ENCODE data around the gene SCRN1. TPM values are rescaled to one million over a fixed set of nuclear protein-coding genes. Genes with fewer than 3 reads are reported as not detected.

SCRN1 gene
- total and polyA plus RNA-seq, 9 donors: 23.4 to 84.0 (median 63.3) TPM

- Histone ChIP-seq H3K4me1 (ENCODE audit: insufficient read depth) (peaks cover 4% of the 10 kb centered on the region), H3K4me3 (no peak overlapping the region), H3K27ac (no peak overlapping the region), H3K27me3 (no peaks in the 10 kb centered on the region), H3K9me3 (no peaks in the 10 kb centered on the region), H3K36me3 (no peaks in the 10 kb centered on the region)
- intact Hi-C loops (cut with DNase I): no loop called here
- WGBS, 3 donors: 21 to 42% (median 35%) methylated on average over 3 of the region's 3 CpGs
- TF ChIP-seq CTCF (IDR thresholded peaks at IDR 0.05) (no peak), EP300 (IDR thresholded peaks at IDR 0.05) (no peak), POLR2A (IDR thresholded peaks at IDR 0.05) (no peak)
- no peak for DNase-seq
These were observed 112.4 kb downstream of the SCRN1 start for GRCh38 chr7:29877196-29877595.

- 95 to 99% (median 97%) methylated on average over 13 of the region's 13 CpGs for WGBS, 3 donors
- Histone ChIP-seq H3K36me3 (no peaks in the 10 kb centered on the region), H3K27me3 (no peaks in the 10 kb centered on the region), H3K9me3 (no peaks in the 10 kb centered on the region), H3K27ac (no peak overlapping the region), H3K4me3 (no peak overlapping the region), H3K4me1 (ENCODE audit: insufficient read depth) (no peaks in the 10 kb centered on the region)
- TF ChIP-seq CTCF (IDR thresholded peaks at IDR 0.05) (no peak), POLR2A (IDR thresholded peaks at IDR 0.05) (no peak), EP300 (IDR thresholded peaks at IDR 0.05) (no peak)
- intact Hi-C loops (cut with DNase I): no loop called here
- DNase-seq: no peak
These were observed 113.9 kb downstream of the SCRN1 start for GRCh38 chr7:29875741-29876140.

- Histone ChIP-seq H3K9me3 (no peaks in the 10 kb centered on the region), H3K27ac (no peak overlapping the region)
These were observed 115.8 kb downstream of the SCRN1 start for GRCh38 chr7:29873644-29874294.

GRCh38 chr7:29871787-29872398, 117.7 kb downstream of the SCRN1 start:
- no peaks in the 10 kb centered on the region for H3K9me3 ChIP-seq
- H3K36me3 ChIP-seq: no peaks in the 10 kb centered on the region
- peak in 1 of 5 donors; percentile 47 for DNase-seq
- no peaks in the 10 kb centered on the region for H3K27me3 ChIP-seq
- H3K4me3 ChIP-seq: no peak overlapping the region
- intact Hi-C loops (cut with DNase I): no loop called here
- peaks cover 8% of the 10 kb centered on the region for H3K4me1 ChIP-seq (ENCODE audit: insufficient read depth)
- 14 to 32% (median 17%) methylated on average over 5 of the region's 5 CpGs for WGBS, 3 donors
- H3K27ac ChIP-seq: no peak overlapping the region
- TF ChIP-seq CTCF (IDR thresholded peaks at IDR 0.05) (no peak), EP300 (IDR thresholded peaks at IDR 0.05) (no peak), POLR2A (IDR thresholded peaks at IDR 0.05) (no peak)

More at GRCh38 chr7:29873644-29874294, 115.8 kb downstream of the SCRN1 start:
- DNase-seq: no peak
- Histone ChIP-seq H3K4me3 (no peak overlapping the region), H3K36me3 (no peaks in the 10 kb centered on the region), H3K4me1 (ENCODE audit: insufficient read depth) (peaks cover 3% of the 10 kb centered on the region), H3K27me3 (no peaks in the 10 kb centered on the region)
- 92 to 99% (median 95%) methylated on average over 4 of the region's 4 CpGs for WGBS, 3 donors
- intact Hi-C loops (cut with DNase I): no loop called here
- TF ChIP-seq EP300 (IDR thresholded peaks at IDR 0.05) (no peak), CTCF (IDR thresholded peaks at IDR 0.05) (no peak), POLR2A (IDR thresholded peaks at IDR 0.05) (no peak)

Small RNAs within 50 kb of the gene (small RNA-seq; reads per million reads assigned to genes)
- gene RF01210: not detected

Other genes with a start within 250 kb of the SCRN1 start
- gene WIPF3, start 183.3 kb downstream of the SCRN1 start, total RNA-seq: 100 to 1,000 TPM in 2 of 7 donors, 10 to 100 TPM in 5; 15.3 to 122 (median 49.8) TPM
- gene WIPF3, start 183.3 kb downstream of the SCRN1 start, polyA plus RNA-seq: 10 to 100 TPM; 53.3 to 59.9 TPM
- gene FKBP14, start 36.9 kb upstream of the SCRN1 start, total RNA-seq: 10 to 100 TPM in 5 of 7 donors, 1 to 10 TPM in 2; 5.9 to 19.6 (median 16.3) TPM
- gene FKBP14, start 36.9 kb upstream of the SCRN1 start, polyA plus RNA-seq: 10 to 100 TPM in 1 of 2 donors, 1 to 10 TPM in 1; 3.4 to 13.5 TPM
- 10 to 100 TPM in 5 of 7 donors, 1 to 10 TPM in 2; 3.3 to 12.8 (median 10.3) TPM for gene PLEKHA8, start 38.6 kb upstream of the SCRN1 start, total RNA-seq
- gene PLEKHA8, start 38.6 kb upstream of the SCRN1 start, polyA plus RNA-seq: 1 to 10 TPM; 3.1 to 5.4 TPM
- 10 to 100 TPM; 14.7 to 65.1 (median 40.4) TPM for gene MTURN, start 145.2 kb upstream of the SCRN1 start, total RNA-seq
- 10 to 100 TPM; 29.8 to 45.3 TPM for gene MTURN, start 145.2 kb upstream of the SCRN1 start, polyA plus RNA-seq

Data from ovary (tissue), 9 donors.